SU-DHL-6 (cell line): Measurements from ENCODE around the gene MRGPRF.

ENCODE experiments used
- EZH2phosphoT487 ChIP-seq: fragments of 200-600 bp; sonication (generic), shearing (Covaris generic); conservative IDR thresholded peaks from 2 replicates; pipeline ENCODE4 v1.6.1; 2018; ENCODE audit warnings: mild to moderate bottlenecking, antibody characterized with exemption, low read length, moderate library complexity, mixed read lengths
- TF ChIP-seq, protein P1 (sequence below): fragments of 200-600 bp; sonication (generic); IDR thresholded peaks from one replicate; pipeline ENCODE4 v1.5.1; 2017; ENCODE audit warnings: antibody characterized with exemption, mild to moderate bottlenecking, low read length, moderate library complexity; ENCODE audit not compliant: insufficient read depth, poor library complexity, severe bottlenecking

DNA sequence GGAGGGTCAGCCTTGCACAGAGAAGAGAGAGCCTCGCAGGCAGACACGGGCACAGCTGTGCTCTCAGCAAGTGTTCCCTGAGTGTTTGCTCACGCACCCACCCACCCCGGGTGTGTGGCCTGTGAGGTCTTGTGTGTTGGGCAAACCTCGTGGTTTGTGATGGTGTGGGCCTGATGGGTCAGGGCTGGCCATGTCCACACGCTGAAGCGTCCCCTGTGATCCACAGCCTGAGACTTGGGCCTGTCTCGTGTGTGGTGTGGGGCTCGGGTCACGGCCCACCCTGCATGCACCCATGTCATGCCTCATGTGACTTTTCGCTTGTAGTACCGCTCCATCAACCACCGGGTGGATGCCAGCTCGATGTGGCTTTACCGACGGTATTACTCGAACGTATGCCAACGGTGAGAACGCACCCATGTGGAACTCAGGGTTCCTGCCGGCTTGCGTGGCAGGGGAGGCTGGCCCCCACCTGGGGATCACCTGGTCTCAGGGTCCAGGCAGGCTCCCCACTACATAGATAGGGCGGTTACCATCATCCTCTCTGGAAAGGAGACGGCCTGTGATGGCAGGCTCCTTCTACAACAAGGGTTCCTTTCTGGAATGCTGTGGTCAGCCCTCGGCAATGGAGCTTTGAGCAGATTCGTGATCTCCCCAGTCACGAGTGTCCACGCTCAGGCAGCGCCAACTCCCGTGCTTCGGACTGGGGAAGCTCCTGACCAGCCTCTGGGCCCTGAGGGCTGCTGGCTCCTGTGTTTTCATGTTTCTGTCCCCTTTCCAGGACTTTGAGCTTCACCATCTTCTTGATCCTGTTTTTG is 41.6 kb upstream of the MRGPRF start:
- TF ChIP-seq, protein P1, sequence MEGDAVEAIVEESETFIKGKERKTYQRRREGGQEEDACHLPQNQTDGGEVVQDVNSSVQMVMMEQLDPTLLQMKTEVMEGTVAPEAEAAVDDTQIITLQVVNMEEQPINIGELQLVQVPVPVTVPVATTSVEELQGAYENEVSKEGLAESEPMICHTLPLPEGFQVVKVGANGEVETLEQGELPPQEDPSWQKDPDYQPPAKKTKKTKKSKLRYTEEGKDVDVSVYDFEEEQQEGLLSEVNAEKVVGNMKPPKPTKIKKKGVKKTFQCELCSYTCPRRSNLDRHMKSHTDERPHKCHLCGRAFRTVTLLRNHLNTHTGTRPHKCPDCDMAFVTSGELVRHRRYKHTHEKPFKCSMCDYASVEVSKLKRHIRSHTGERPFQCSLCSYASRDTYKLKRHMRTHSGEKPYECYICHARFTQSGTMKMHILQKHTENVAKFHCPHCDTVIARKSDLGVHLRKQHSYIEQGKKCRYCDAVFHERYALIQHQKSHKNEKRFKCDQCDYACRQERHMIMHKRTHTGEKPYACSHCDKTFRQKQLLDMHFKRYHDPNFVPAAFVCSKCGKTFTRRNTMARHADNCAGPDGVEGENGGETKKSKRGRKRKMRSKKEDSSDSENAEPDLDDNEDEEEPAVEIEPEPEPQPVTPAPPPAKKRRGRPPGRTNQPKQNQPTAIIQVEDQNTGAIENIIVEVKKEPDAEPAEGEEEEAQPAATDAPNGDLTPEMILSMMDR: no peak
- TF ChIP-seq EZH2phosphoT487: no peak
